SKM-1 (cell line): ENCODE data around the gene SDK2.

Experiments used
- DNase-seq: peaks from one replicate; lab custom pipeline; 2025; ENCODE audit not compliant: unreplicated experiment; lab: John Stamatoyannopoulos, UW

The SDK2 gene

GRCh38 chr17:73564843-73565242 is 79.4 kb downstream of the SDK2 start:
- peak; percentile 18 for DNase-seq

- DNase-seq, result no peak
Measured at GRCh38 chr17:73562896-73563295, 81.3 kb downstream of the SDK2 start.

- no peak for DNase-seq
Measured at GRCh38 chr17:73561111-73561510, 83.1 kb downstream of the SDK2 start.

- no peak for DNase-seq
Measured at GRCh38 chr17:73560661-73561060, 83.6 kb downstream of the SDK2 start.

- DNase-seq, result no peak
Measured at GRCh38 chr17:73559532-73559931, 84.7 kb downstream of the SDK2 start.

GRCh38 chr17:73555199-73555960 is 88.9 kb downstream of the SDK2 start:
- no peak for DNase-seq

- DNase-seq, result no peak
Measured at GRCh38 chr17:73554498-73554897, 89.7 kb downstream of the SDK2 start.

- no peak for DNase-seq
Measured at GRCh38 chr17:73553311-73553710, 90.9 kb downstream of the SDK2 start.

GRCh38 chr17:73552300-73553048 is 91.8 kb downstream of the SDK2 start:
- DNase-seq, result no peak

GRCh38 chr17:73551759-73552158 is 92.5 kb downstream of the SDK2 start:
- no peak for DNase-seq

- no peak for DNase-seq
Measured at GRCh38 chr17:73551144-73551543, 93.1 kb downstream of the SDK2 start.

GRCh38 chr17:73550556-73550955 is 93.7 kb downstream of the SDK2 start:
- no peak for DNase-seq

- DNase-seq, result no peak
Measured at GRCh38 chr17:73549841-73550430, 94.3 kb downstream of the SDK2 start.

GRCh38 chr17:73548620-73549311 is 95.5 kb downstream of the SDK2 start:
- DNase-seq, result no peak

GRCh38 chr17:73547790-73548189 is 96.5 kb downstream of the SDK2 start:
- DNase-seq, result no peak

- peak; percentile 96 for DNase-seq
Measured at GRCh38 chr17:73546770-73547536, 97.3 kb downstream of the SDK2 start.

GRCh38 chr17:73546114-73546513 is 98.1 kb downstream of the SDK2 start:
- DNase-seq, result no peak

GRCh38 chr17:73545109-73546032 is 98.9 kb downstream of the SDK2 start:
- no peak for DNase-seq

GRCh38 chr17:73544333-73544732 is 99.9 kb downstream of the SDK2 start:
- no peak for DNase-seq

- DNase-seq, result no peak
Measured at GRCh38 chr17:73542323-73542722, 101.9 kb downstream of the SDK2 start.
